Neural crest cell (in vitro differentiated cells): ENCODE data around the gene CCNB1IP1. TPM values are rescaled to one million over a fixed set of nuclear protein-coding genes. Genes with fewer than 3 reads are reported as not detected.
"Not testable (repeated sequence)": the region's sequence is repeated elsewhere in the genome, so short reads cannot be mapped to it uniquely, and the experiment has no call there.

Experiments used
- DNase-seq: peaks from one replicate; pipeline ENCODE4 v3.0.0; 2021; ENCODE audit warnings: low read depth, mixed read lengths, low spot score
- H3K27ac Mint-ChIP-seq: one replicate; pipeline ENCODE4 v1.8.0; 2021; ENCODE audit warnings: mild to moderate bottlenecking, mixed read lengths; ENCODE audit not compliant: unreplicated experiment
- H3K27me3 Mint-ChIP-seq: 2 replicates; pipeline ENCODE4 v1.8.0; 2021; ENCODE audit warnings: low read depth, mild to moderate bottlenecking, mixed read lengths
- H3K36me3 Mint-ChIP-seq: 2 replicates; pipeline ENCODE4 v1.8.0; 2021; ENCODE audit warnings: low read depth, mild to moderate bottlenecking, mixed read lengths
- H3K4me1 Mint-ChIP-seq: 2 replicates; pipeline ENCODE4 v1.8.0; 2021; ENCODE audit warnings: mixed read lengths
- H3K4me3 Mint-ChIP-seq: one replicate; pipeline ENCODE4 v1.8.0; 2021; ENCODE audit warnings: mild to moderate bottlenecking, mixed read lengths
- H3K9me3 Mint-ChIP-seq: 2 replicates; pipeline ENCODE4 v1.8.0; 2021; ENCODE audit warnings: mixed read lengths
- CTCF ChIP-seq: fragments of 200-600 bp; sonication (generic); conservative IDR thresholded peaks from 2 replicates; pipeline ENCODE4 v1.5.0; 2021; ENCODE audit warnings: antibody characterized with exemption, mild to moderate bottlenecking
- total RNA-seq: library from RNA; stranded (reverse); gene quantifications from 2 replicates; pipeline ENCODE4 v1.2.1, GENCODE V29; 2021

Gene CCNB1IP1
- total RNA-seq, 1 donor from 2014 or later = 127 TPM

GRCh38 chr14:20295067-20295466 lies 38.0 kb downstream of the CCNB1IP1 start:
- no peak for TF ChIP-seq CTCF
- peaks cover 13% of the 10 kb centered on the region for H3K36me3 Mint-ChIP-seq
- DNase-seq = no peak
- no peaks in the 10 kb centered on the region for H3K9me3 Mint-ChIP-seq
- no peak overlapping the region for H3K27ac Mint-ChIP-seq
- H3K4me1 Mint-ChIP-seq = no peaks in the 10 kb centered on the region
- H3K4me3 Mint-ChIP-seq = no peak overlapping the region
- H3K27me3 Mint-ChIP-seq = no peaks in the 10 kb centered on the region

GRCh38 chr14:20294636-20295035 lies 38.4 kb downstream of the CCNB1IP1 start:
- Mint-ChIP-seq H3K4me1 (no peaks in the 10 kb centered on the region), H3K9me3 (no peaks in the 10 kb centered on the region), H3K36me3 (peaks cover 13% of the 10 kb centered on the region), H3K27ac (no peak overlapping the region), H3K4me3 (no peak overlapping the region), H3K27me3 (no peaks in the 10 kb centered on the region)
- TF ChIP-seq CTCF = no peak
- no peak for DNase-seq

- not testable (repeated sequence) for H3K4me3 Mint-ChIP-seq, DNase-seq, H3K27ac Mint-ChIP-seq, H3K4me1 Mint-ChIP-seq, H3K27me3 Mint-ChIP-seq
- H3K36me3 Mint-ChIP-seq = peaks cover 66% of the 10 kb centered on the region
- peaks cover 11% of the 10 kb centered on the region for H3K9me3 Mint-ChIP-seq
Observed at GRCh38 chr14:20281998-20282397, 51.1 kb downstream of the CCNB1IP1 start.

GRCh38 chr14:20280265-20280664 lies 52.8 kb downstream of the CCNB1IP1 start:
- H3K27me3 Mint-ChIP-seq, H3K4me1 Mint-ChIP-seq, H3K27ac Mint-ChIP-seq, DNase-seq, H3K4me3 Mint-ChIP-seq: not testable (repeated sequence)
- Mint-ChIP-seq H3K9me3 (peaks cover 15% of the 10 kb centered on the region), H3K36me3 (peaks cover 60% of the 10 kb centered on the region)

GRCh38 chr14:20278414-20278813 lies 54.7 kb downstream of the CCNB1IP1 start:
- Mint-ChIP-seq H3K36me3 (peaks cover 69% of the 10 kb centered on the region), H3K4me3 (no peak overlapping the region), H3K9me3 (peaks cover 27% of the 10 kb centered on the region), H3K4me1 (no peaks in the 10 kb centered on the region), H3K27ac (no peak overlapping the region), H3K27me3 (no peaks in the 10 kb centered on the region)
- no peak for DNase-seq
- TF ChIP-seq CTCF = no peak

GRCh38 chr14:20277409-20277808 lies 55.7 kb downstream of the CCNB1IP1 start:
- TF ChIP-seq CTCF = no peak
- H3K4me1 Mint-ChIP-seq = no peaks in the 10 kb centered on the region
- no peak overlapping the region for H3K4me3 Mint-ChIP-seq
- H3K9me3 Mint-ChIP-seq = peaks cover 26% of the 10 kb centered on the region
- no peak overlapping the region for H3K27ac Mint-ChIP-seq
- no peak for DNase-seq
- peaks cover 62% of the 10 kb centered on the region for H3K36me3 Mint-ChIP-seq
- H3K27me3 Mint-ChIP-seq = no peaks in the 10 kb centered on the region

- peaks cover 31% of the 10 kb centered on the region for H3K9me3 Mint-ChIP-seq
- H3K27me3 Mint-ChIP-seq = no peaks in the 10 kb centered on the region
- DNase-seq = no peak
- H3K4me1 Mint-ChIP-seq = no peaks in the 10 kb centered on the region
- peaks cover 44% of the 10 kb centered on the region for H3K36me3 Mint-ChIP-seq
- H3K4me3 Mint-ChIP-seq = no peak overlapping the region
- TF ChIP-seq CTCF = no peak
- H3K27ac Mint-ChIP-seq = no peak overlapping the region
Observed at GRCh38 chr14:20274062-20274461, 59.0 kb downstream of the CCNB1IP1 start.

- not testable (repeated sequence) for H3K4me1 Mint-ChIP-seq, H3K36me3 Mint-ChIP-seq, H3K27me3 Mint-ChIP-seq, H3K9me3 Mint-ChIP-seq, H3K27ac Mint-ChIP-seq, DNase-seq, H3K4me3 Mint-ChIP-seq
Observed at GRCh38 chr14:20264361-20264760, 68.7 kb downstream of the CCNB1IP1 start.
